Measurements from ENCODE around the gene RAB4A.

DNA sequence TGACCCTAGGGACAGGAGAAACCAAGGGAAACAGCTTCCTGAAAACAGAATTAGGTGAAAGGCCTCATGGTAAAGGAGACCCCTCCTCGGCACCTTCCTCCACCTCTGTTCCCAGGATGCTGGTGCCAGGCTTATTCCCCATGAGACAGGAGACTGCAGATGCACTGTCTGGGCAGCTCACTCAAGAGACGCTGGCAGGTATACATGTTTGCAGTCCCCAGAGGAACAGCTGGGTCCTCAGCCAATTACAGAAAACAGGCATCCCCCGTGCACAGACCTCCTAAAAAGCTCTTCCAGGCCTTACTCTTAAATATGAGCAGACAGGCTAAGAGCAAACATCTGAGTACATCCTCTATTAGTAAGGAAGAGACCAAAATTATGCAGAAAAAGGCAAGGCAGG lies 65.4 kb downstream of the RAB4A start:
- TF ChIP-seq CTCF (IDR thresholded peaks at IDR 0.05; ENCODE audit: insufficient read depth, low read length): no peak
- TF ChIP-seq GABPA (IDR thresholded peaks at IDR 0.05; ENCODE audit: low read depth): no peak
